Bronchial epithelial cell (primary cell): ENCODE data around the gene PDE6B. TPM values are rescaled to one million over a fixed set of nuclear protein-coding genes. Genes with fewer than 3 reads are reported as not detected.

Experiments
- DNase-seq: peaks from one replicate; pipeline ENCODE4 v3.0.0-alpha.2; 2010; ENCODE audit warnings: low read depth
- FAIRE-seq: peaks from 2 replicates; lab custom pipeline; 2011; peaks lifted over from hg19 to GRCh38; lab: Jason Lieb, UNC
- H3K27me3 ChIP-seq: 2 replicates; pipeline ENCODE4 v1.5.1; 2011; ENCODE audit warnings: low read length; ENCODE audit not compliant: control insufficient read depth, insufficient read depth
- H3K36me3 ChIP-seq: 2 replicates; pipeline ENCODE4 v1.5.1; 2011; ENCODE audit warnings: low read length; ENCODE audit not compliant: control insufficient read depth, insufficient read depth
- H3K4me3 ChIP-seq: 2 replicates; pipeline ENCODE4 v1.5.1; 2011; ENCODE audit warnings: mild to moderate bottlenecking, low read depth, low read length, control low read depth
- total RNA-seq: library from RNA; depleted of rRNA; stranded (reverse); fragments of >200 nt; gene quantifications from 2 replicates; pipeline ENCODE4 v1.2.1, GENCODE V29; 2014
- TF ChIP-seq, protein P1 (sequence below): IDR thresholded peaks from 2 replicates; pipeline ENCODE4 v1.5.1; 2011; ENCODE audit warnings: mild to moderate bottlenecking, moderate library complexity, low read length, control low read depth, inconsistent platforms; ENCODE audit not compliant: insufficient read depth, severe bottlenecking

Gene PDE6B
- total RNA-seq, 1 donor from 2014 or later, result not detected

DNA sequence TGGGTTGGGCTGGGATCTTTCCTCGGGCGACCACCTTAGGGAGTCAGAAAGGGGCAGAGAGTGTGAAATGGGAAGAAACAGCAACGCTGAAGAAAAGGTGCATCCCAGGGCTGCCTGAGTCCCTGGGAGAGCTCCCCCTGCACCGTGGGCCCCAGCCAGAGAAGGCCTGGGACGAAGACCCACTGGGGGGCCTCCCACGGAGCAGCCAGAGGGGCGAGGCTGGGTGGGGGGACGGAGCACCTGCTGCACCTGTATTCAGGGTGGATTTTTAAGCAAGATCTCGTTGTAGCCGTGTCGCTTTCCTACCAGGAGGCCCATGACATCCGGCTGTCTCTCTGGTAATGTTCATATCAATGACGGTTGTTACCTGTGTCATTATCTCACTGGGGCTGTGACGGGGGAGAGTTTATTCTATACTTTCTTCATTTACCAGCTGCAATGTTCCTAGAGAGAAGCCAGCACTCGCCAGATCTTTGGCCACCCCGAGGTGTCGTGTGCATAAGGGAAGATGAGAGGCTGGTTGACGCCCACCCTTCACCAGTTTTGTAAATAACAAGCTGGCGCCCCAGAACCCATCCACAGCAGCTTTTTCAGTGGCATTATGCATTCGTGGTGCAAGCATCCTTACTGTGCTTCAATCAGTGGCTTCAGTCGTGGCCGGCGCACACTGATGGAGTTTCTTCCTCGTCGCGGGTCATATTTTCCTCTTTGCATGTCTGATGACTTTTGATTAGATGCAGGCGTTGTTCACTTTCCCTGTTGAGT is 74.6 kb downstream of the PDE6B start:
- FAIRE-seq (no peak), DNase-seq (no peak)
- Histone ChIP-seq H3K36me3 (no peaks in the 10 kb centered on the region), H3K27me3 (no peaks in the 10 kb centered on the region), H3K4me3 (no peak overlapping the region)
- TF ChIP-seq, protein P1, sequence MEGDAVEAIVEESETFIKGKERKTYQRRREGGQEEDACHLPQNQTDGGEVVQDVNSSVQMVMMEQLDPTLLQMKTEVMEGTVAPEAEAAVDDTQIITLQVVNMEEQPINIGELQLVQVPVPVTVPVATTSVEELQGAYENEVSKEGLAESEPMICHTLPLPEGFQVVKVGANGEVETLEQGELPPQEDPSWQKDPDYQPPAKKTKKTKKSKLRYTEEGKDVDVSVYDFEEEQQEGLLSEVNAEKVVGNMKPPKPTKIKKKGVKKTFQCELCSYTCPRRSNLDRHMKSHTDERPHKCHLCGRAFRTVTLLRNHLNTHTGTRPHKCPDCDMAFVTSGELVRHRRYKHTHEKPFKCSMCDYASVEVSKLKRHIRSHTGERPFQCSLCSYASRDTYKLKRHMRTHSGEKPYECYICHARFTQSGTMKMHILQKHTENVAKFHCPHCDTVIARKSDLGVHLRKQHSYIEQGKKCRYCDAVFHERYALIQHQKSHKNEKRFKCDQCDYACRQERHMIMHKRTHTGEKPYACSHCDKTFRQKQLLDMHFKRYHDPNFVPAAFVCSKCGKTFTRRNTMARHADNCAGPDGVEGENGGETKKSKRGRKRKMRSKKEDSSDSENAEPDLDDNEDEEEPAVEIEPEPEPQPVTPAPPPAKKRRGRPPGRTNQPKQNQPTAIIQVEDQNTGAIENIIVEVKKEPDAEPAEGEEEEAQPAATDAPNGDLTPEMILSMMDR, result no peak

GRCh38 chr4:700587-701264 is 75.4 kb downstream of the PDE6B start:
- no peaks in the 10 kb centered on the region for H3K27me3 ChIP-seq
- FAIRE-seq (no peak), DNase-seq (no peak)
- no peaks in the 10 kb centered on the region for H3K36me3 ChIP-seq
- TF ChIP-seq, protein P1, result no peak
- H3K4me3 ChIP-seq, result no peak overlapping the region

- Histone ChIP-seq H3K36me3 (no peaks in the 10 kb centered on the region), H3K4me3 (no peak overlapping the region), H3K27me3 (no peaks in the 10 kb centered on the region)
- no peak for DNase-seq
- TF ChIP-seq, protein P1, result no peak
- FAIRE-seq, result no peak
These were observed 77.3 kb downstream of the PDE6B start for GRCh38 chr4:702618-703048.

- H3K36me3 ChIP-seq, result no peaks in the 10 kb centered on the region
- TF ChIP-seq, protein P1, result no peak
- no peak overlapping the region for H3K4me3 ChIP-seq
- no peak for DNase-seq
- no peaks in the 10 kb centered on the region for H3K27me3 ChIP-seq
- no peak for FAIRE-seq
These were observed 78.2 kb downstream of the PDE6B start for GRCh38 chr4:703336-704197.

DNA sequence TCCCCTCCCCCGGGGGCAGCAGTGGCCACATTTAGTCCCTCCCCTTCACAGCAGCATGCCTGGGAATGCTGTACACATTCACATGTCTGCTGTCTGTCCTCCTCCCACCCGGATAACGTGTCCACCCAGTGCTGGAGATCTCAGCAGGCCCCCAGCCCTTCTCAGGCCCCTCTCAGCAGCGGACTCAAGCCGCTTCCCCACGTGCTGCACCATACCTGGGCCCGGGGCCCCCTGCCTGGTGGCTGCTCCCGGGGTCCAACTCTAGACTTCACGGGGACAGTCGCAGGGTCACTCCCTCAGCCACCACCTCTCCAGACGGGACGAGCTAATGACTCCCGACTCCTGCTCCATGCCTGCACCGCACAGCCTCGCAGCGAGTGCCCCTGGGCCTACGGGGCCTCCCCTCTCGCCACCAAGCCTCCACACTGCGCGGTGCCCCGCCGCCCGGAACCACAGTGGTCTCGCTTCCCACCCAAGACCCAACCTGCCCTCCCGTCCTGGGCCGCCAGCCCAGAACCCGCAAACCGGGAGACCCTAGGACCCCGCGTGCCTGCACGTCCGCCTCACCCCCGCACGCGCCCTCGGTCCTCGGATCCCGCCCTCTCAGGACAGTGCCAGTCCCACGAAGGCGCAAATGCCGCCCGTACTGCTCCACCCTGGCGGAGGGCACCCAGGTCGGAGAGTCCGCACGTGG is 79.0 kb downstream of the PDE6B start:
- DNase-seq (no peak), FAIRE-seq (no peak)

More for the DNA sequence above, 79.0 kb downstream of the PDE6B start:
- H3K27me3 ChIP-seq, result no peaks in the 10 kb centered on the region
- no peaks in the 10 kb centered on the region for H3K36me3 ChIP-seq
- H3K4me3 ChIP-seq, result no peak overlapping the region
- TF ChIP-seq, protein P1, result no peak
